OCI-LY1 (cell line): ENCODE data around the gene KRT3.

Experiments used
- CTCF ChIP-seq: fragments of 200-600 bp; sonication (generic), shearing (Covaris generic); IDR thresholded peaks from 2 replicates; pipeline ENCODE4 v1.5.1; 2017; ENCODE audit warnings: mild to moderate bottlenecking, antibody characterized with exemption, low read length, moderate library complexity, mixed read lengths
- EZH2 ChIP-seq: fragments of 200-600 bp; sonication (generic), shearing (Covaris generic); IDR thresholded peaks from 2 replicates; pipeline ENCODE4 v1.8.0; 2017; ENCODE audit warnings: borderline replicate concordance, mixed run types, mild to moderate bottlenecking, antibody characterized with exemption, low read length, moderate library complexity, mixed read lengths

GRCh38 chr12:52781399-52782082, 14.4 kb downstream of the KRT3 start:
- TF ChIP-seq CTCF (no peak), EZH2 (no peak)
